Colonic mucosa (tissue), 4 donors: ENCODE measurements around the gene CHRNG. TPM values are rescaled to one million over a fixed set of nuclear protein-coding genes. Genes with fewer than 3 reads are reported as not detected.

Source experiments
- DNase-seq: peaks from one replicate; pipeline ENCODE4 v3.0.0-alpha.2; 2020
- H3K27ac ChIP-seq: fragments of 200-600 bp; one replicate; pipeline ENCODE4 v1.8.0; 2021
- H3K27me3 ChIP-seq: fragments of 200-600 bp; one replicate; pipeline ENCODE4 v1.8.0; 2021
- H3K36me3 ChIP-seq: fragments of 200-600 bp; one replicate; pipeline ENCODE4 v1.8.0; 2021
- H3K4me1 ChIP-seq: fragments of 200-600 bp; one replicate; pipeline ENCODE4 v1.8.0; 2021; ENCODE audit warnings: mild to moderate bottlenecking
- H3K4me3 ChIP-seq: fragments of 200-600 bp; one replicate; pipeline ENCODE4 v1.8.0; 2021
- H3K9ac ChIP-seq, 2 donors: one replicate each; pipeline ENCODE4 v1.7.0; 2013; ENCODE audit warnings: control low read depth in 2 of 2, low read depth in 2 of 2, low read length in 2 of 2
- H3K9me3 ChIP-seq: fragments of 200-600 bp; one replicate; pipeline ENCODE4 v1.8.0; 2021
- CTCF ChIP-seq: fragments of 200-600 bp; IDR thresholded peaks from one replicate; pipeline ENCODE4 v1.8.0; 2022; ENCODE audit warnings: antibody characterized with exemption, mild to moderate bottlenecking
- intact Hi-C: fragments of 100-400 bp; cut with DNase I; formaldehyde crosslinking; loops from one replicate; pipeline ENCODE4 v1.14.1; 2022
- total RNA-seq, 2 donors: library from RNA; stranded (reverse); fragmentation: NEBNext Ultra II Directional in 1 of 2; extraction: Animal tissue kit (Norgen Biotek cat#: 25700) in 1 of 2; gene quantifications; one replicate each; pipeline ENCODE4 v1.2.1, GENCODE V29; 2021
- donor health status: healthy.
- donor health status: DM: no; HTN: no; CAD: no.
- donor health status: DM: no; HTN: no; CAD: no.

Gene CHRNG
- total RNA-seq, 2 donors from 2014 or later: not detected

DNA sequence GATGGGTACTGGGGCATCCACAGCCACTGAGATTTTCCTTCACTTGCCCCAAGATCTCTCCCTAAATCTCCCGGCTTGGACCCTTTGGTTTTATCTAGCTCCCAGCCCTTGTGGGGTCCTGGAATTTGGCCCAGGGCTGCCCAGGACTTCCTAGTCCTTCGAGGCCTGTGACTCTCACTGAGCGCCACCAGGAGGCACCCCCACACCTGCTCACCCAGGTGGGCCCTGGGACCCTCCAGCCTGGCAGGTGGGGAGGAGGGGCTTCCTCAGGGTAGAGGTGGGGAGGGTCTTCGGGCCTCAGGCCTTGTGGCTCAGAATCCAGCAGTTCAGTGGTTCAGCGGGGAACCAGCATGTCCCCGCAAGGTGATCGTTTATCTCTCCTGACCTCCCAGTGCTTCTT is 31.2 kb upstream of the CHRNG start:
- Histone ChIP-seq H3K27ac (no peak overlapping the region), H3K36me3 (no peaks in the 10 kb centered on the region), H3K4me1 (no peaks in the 10 kb centered on the region), H3K4me3 (no peak overlapping the region), H3K9ac (no peak overlapping the region), H3K9me3 (no peaks in the 10 kb centered on the region), H3K27me3 (peaks cover 19% of the 10 kb centered on the region)
- DNase-seq: no peak
- no peak for TF ChIP-seq CTCF
- intact Hi-C loops: no loop called here

DNA sequence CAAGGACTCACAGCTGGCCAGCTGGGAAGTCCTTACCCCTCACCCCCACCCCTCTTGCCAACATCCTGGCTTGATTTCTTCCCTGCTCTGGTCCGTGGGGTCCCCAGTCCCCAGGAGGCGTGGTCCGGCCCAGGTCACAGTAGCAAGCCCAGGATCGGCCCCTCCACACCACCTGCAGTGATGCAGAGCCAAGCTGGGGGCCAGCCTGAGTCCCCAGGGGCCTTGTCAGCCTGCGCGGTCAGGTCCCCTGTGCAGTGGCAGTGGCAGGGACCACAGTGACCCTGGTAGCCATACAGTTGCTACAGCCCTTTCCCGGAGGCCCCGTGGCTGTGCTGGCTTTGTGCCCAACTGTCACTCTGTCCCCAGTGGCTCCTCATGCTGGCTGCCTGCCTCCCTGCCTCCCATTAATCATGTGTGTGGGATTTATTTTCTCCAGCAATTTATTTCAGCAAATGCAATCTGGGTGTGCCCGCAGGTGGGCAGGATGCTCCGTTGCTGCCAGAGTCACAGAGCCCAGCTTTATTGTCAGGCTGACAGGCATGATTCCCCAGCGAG is 28.1 kb upstream of the CHRNG start:
- H3K9me3 ChIP-seq: no peaks in the 10 kb centered on the region
- intact Hi-C loops: no loop called here
- TF ChIP-seq CTCF: no peak
- no peak for DNase-seq
- H3K27ac ChIP-seq: no peak overlapping the region
- no peak overlapping the region for H3K4me3 ChIP-seq
- no peaks in the 10 kb centered on the region for H3K36me3 ChIP-seq
- no peaks in the 10 kb centered on the region for H3K27me3 ChIP-seq
- H3K9ac ChIP-seq: no peak overlapping the region
- no peaks in the 10 kb centered on the region for H3K4me1 ChIP-seq

- H3K4me3 ChIP-seq: no peak overlapping the region
- H3K27me3 ChIP-seq: no peaks in the 10 kb centered on the region
- no peak for DNase-seq
- no peaks in the 10 kb centered on the region for H3K36me3 ChIP-seq
- intact Hi-C loops: no loop called here
- H3K9ac ChIP-seq: no peak overlapping the region
- H3K27ac ChIP-seq: no peak overlapping the region
- no peaks in the 10 kb centered on the region for H3K4me1 ChIP-seq
- no peak for TF ChIP-seq CTCF
- H3K9me3 ChIP-seq: no peaks in the 10 kb centered on the region
Measured at GRCh38 chr2:232512602-232513001, 26.9 kb upstream of the CHRNG start.

DNA sequence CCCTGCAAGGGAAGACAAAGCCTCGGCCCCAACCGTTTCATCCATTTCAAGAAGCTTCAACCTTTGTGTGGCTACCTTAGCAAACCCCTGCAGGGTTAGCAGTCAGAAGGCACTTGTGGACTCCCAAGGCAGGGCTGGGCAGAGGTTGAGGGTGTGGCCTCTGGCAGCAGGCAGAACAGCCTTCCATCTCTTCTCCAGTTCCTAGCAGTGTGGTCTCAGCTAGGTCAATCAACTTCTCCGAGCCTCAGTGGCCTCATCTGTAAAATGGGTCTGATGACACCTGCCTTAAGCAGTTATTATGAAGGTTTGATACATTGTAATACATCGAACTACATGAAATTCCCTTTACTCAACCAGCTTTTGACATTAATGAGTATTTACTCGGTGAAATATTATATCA is 26.1 kb upstream of the CHRNG start:
- intact Hi-C loops: no loop called here
- no peaks in the 10 kb centered on the region for H3K9me3 ChIP-seq
- no peaks in the 10 kb centered on the region for H3K27me3 ChIP-seq
- H3K27ac ChIP-seq: no peak overlapping the region
- DNase-seq: no peak
- H3K4me3 ChIP-seq: no peak overlapping the region
- TF ChIP-seq CTCF: no peak
- H3K9ac ChIP-seq: no peak overlapping the region
- H3K36me3 ChIP-seq: no peaks in the 10 kb centered on the region
- no peaks in the 10 kb centered on the region for H3K4me1 ChIP-seq

- intact Hi-C loops: no loop called here
- Histone ChIP-seq H3K4me3 (no peak overlapping the region), H3K27ac (no peak overlapping the region), H3K9ac (no peak overlapping the region), H3K4me1 (no peaks in the 10 kb centered on the region), H3K27me3 (no peaks in the 10 kb centered on the region), H3K36me3 (no peaks in the 10 kb centered on the region), H3K9me3 (no peaks in the 10 kb centered on the region)
- no peak for DNase-seq
- no peak for TF ChIP-seq CTCF
Measured at GRCh38 chr2:232515639-232516038, 23.9 kb upstream of the CHRNG start.
